SU-DHL-6 (cell line): ENCODE measurements around the gene ZNF335.

Experiments used
- H2AFZ ChIP-seq: fragments of 200-600 bp; sonication (generic); 2 replicates; pipeline ENCODE4 v1.6.1; 2014; ENCODE audit warnings: low read depth, mild to moderate bottlenecking, moderate library complexity, mixed read lengths, antibody characterized with exemption, low read length; ENCODE audit not compliant: severe bottlenecking
- H3F3A ChIP-seq: fragments of 200-600 bp; shearing (Covaris generic); 2 replicates; pipeline ENCODE4 v1.6.0; 2016; ENCODE audit warnings: antibody characterized with exemption, mild to moderate bottlenecking; ENCODE audit not compliant: insufficient read depth
- H3K27ac ChIP-seq: fragments of 200-600 bp; sonication (generic); 2 replicates; pipeline ENCODE4 v1.5.1; 2016; ENCODE audit warnings: low read depth, mild to moderate bottlenecking, low read length, moderate library complexity, mixed read lengths
- H3K27me3 ChIP-seq: fragments of 200-600 bp; sonication (generic), shearing (Covaris generic); 2 replicates; pipeline ENCODE4 v1.6.0; 2014; ENCODE audit warnings: mild to moderate bottlenecking, low read length
- H3K36me3 ChIP-seq: fragments of 200-600 bp; sonication (generic); 2 replicates; pipeline ENCODE4 v1.6.1; 2014; ENCODE audit warnings: mild to moderate bottlenecking, low read length, mixed read lengths
- H3K4me2 ChIP-seq: fragments of 300-600, 200-600 bp; shearing (Covaris generic), sonication (generic); 2 replicates; pipeline ENCODE4 v1.6.0; 2014; ENCODE audit warnings: low read length, low read depth, mild to moderate bottlenecking; ENCODE audit not compliant: poor library complexity, severe bottlenecking
- H3K4me3 ChIP-seq: fragments of 200-600 bp; sonication (generic); 2 replicates; pipeline ENCODE4 v1.5.1; 2014; ENCODE audit warnings: antibody characterized with exemption, low read length, mild to moderate bottlenecking, mixed read lengths; ENCODE audit not compliant: insufficient read depth, poor library complexity, severe bottlenecking
- H3K79me2 ChIP-seq: fragments of 200-600 bp; sonication (generic); 2 replicates; pipeline ENCODE4 v1.6.1; 2014; ENCODE audit warnings: mild to moderate bottlenecking, low read length, moderate library complexity; ENCODE audit not compliant: insufficient read depth
- H3K9ac ChIP-seq: fragments of 200-600 bp; sonication (generic); 2 replicates; pipeline ENCODE4 v1.7.0; 2014; ENCODE audit warnings: mild to moderate bottlenecking, low read length
- H3K9me2 ChIP-seq: fragments of 200-600 bp; sonication (generic); replicated peaks from 2 replicates; pipeline ENCODE4 v1.6.1; 2014; ENCODE audit warnings: low read length; ENCODE audit not compliant: insufficient read depth
- H3K9me3 ChIP-seq: fragments of 200-600 bp; sonication (generic); 2 replicates; pipeline ENCODE4 v1.6.1; 2014; ENCODE audit warnings: low read length, mixed read lengths; ENCODE audit not compliant: insufficient read depth
- H4K20me1 ChIP-seq: fragments of 200-600 bp; sonication (generic); 2 replicates; pipeline ENCODE4 v1.6.1; 2014; ENCODE audit warnings: low read depth, mild to moderate bottlenecking, antibody characterized with exemption, low read length, moderate library complexity, mixed read lengths
- CTCF ChIP-seq: fragments of 200-600 bp; sonication (generic); IDR thresholded peaks from one replicate; pipeline ENCODE4 v1.5.1; 2017; ENCODE audit warnings: antibody characterized with exemption, mild to moderate bottlenecking, low read length, moderate library complexity; ENCODE audit not compliant: insufficient read depth, poor library complexity, severe bottlenecking
- EZH2phosphoT487 ChIP-seq: fragments of 200-600 bp; sonication (generic), shearing (Covaris generic); conservative IDR thresholded peaks from 2 replicates; pipeline ENCODE4 v1.6.1; 2018; ENCODE audit warnings: mild to moderate bottlenecking, antibody characterized with exemption, low read length, moderate library complexity, mixed read lengths

Gene ZNF335

GRCh38 chr20:45948261-45948733, 23.7 kb downstream of the ZNF335 start:
- Histone ChIP-seq H3K4me3 (no peak overlapping the region), H3K79me2 (no peaks in the 10 kb centered on the region), H3K9ac (no peak overlapping the region), H3K4me2 (no peak overlapping the region), H3K9me3 (no peaks in the 10 kb centered on the region), H2AFZ (no peak overlapping the region), H3K27me3 (no peaks in the 10 kb centered on the region), H3F3A (no peaks in the 10 kb centered on the region), H3K9me2 (no peaks in the 10 kb centered on the region), H3K36me3 (peaks cover 3% of the 10 kb centered on the region; the same call in 1 of the 2 replicates), H4K20me1 (no peaks in the 10 kb centered on the region), H3K27ac (no peak overlapping the region)
- TF ChIP-seq CTCF (no peak), EZH2phosphoT487 (no peak)

- H3K4me3 ChIP-seq = no peak overlapping the region
- peaks cover 7% of the 10 kb centered on the region; the same call in 1 of the 2 replicates for H3K36me3 ChIP-seq
- H4K20me1 ChIP-seq = no peaks in the 10 kb centered on the region
- no peaks in the 10 kb centered on the region for H3F3A ChIP-seq
- H3K9ac ChIP-seq = no peak overlapping the region
- H3K27me3 ChIP-seq = no peaks in the 10 kb centered on the region
- H3K9me2 ChIP-seq = no peaks in the 10 kb centered on the region
- TF ChIP-seq EZH2phosphoT487 (no peak), CTCF (no peak)
- H3K4me2 ChIP-seq = no peak overlapping the region
- no peaks in the 10 kb centered on the region for H3K79me2 ChIP-seq
- no peak overlapping the region for H2AFZ ChIP-seq
- no peak overlapping the region for H3K27ac ChIP-seq
- no peaks in the 10 kb centered on the region for H3K9me3 ChIP-seq
These were observed 24.7 kb downstream of the ZNF335 start for GRCh38 chr20:45947110-45947866.

- Histone ChIP-seq H3K27ac (no peak overlapping the region), H3K9me2 (no peaks in the 10 kb centered on the region), H3K4me3 (no peak overlapping the region), H4K20me1 (no peaks in the 10 kb centered on the region), H3F3A (no peaks in the 10 kb centered on the region), H3K36me3 (peaks cover 7% of the 10 kb centered on the region; the same call in 1 of the 2 replicates), H2AFZ (no peak overlapping the region), H3K79me2 (no peaks in the 10 kb centered on the region), H3K9ac (no peak overlapping the region), H3K27me3 (no peaks in the 10 kb centered on the region), H3K9me3 (no peaks in the 10 kb centered on the region), H3K4me2 (no peak overlapping the region)
- TF ChIP-seq EZH2phosphoT487 (no peak), CTCF (no peak)
These were observed 25.6 kb downstream of the ZNF335 start for GRCh38 chr20:45946149-45946970.
